ENCODE data around the gene SIPA1L3.

GRCh38 chr19:37990362-37990761, 83.4 kb downstream of the SIPA1L3 start:
- TF ChIP-seq TAF1 (IDR thresholded peaks at IDR 0.05; ENCODE audit: low read depth) (no peak), FOXM1 (IDR thresholded peaks at IDR 0.05; ENCODE audit: borderline replicate concordance, low read depth) (no peak), EP300 (IDR thresholded peaks at IDR 0.05; ENCODE audit: borderline replicate concordance) (no peak), ZBTB7A (IDR thresholded peaks at IDR 0.05; ENCODE audit: low read depth) (no peak), YY1 (IDR thresholded peaks at IDR 0.05; ENCODE audit: low read depth) (no peak), EGR1 (IDR thresholded peaks at IDR 0.05) (no peak), NFIC (IDR thresholded peaks at IDR 0.05) (no peak), CREB1 (IDR thresholded peaks at IDR 0.05; ENCODE audit: low read depth) (no peak), REST (IDR thresholded peaks at IDR 0.05; ENCODE audit: low read depth) (no peak)

Data from Ishikawa (cell line).